NB4 (cell line): ENCODE results near the gene NSMF.

Source experiments
- CTCF ChIP-seq: IDR thresholded peaks from one replicate; pipeline ENCODE4 v1.5.1; 2012; ENCODE audit warnings: low read depth, low read length
- MYC ChIP-seq: IDR thresholded peaks from 2 replicates; pipeline ENCODE4 v1.6.1; 2011; ENCODE audit warnings: low read depth, low read length
- POLR2A ChIP-seq: IDR thresholded peaks from 2 replicates; pipeline ENCODE4 v1.6.1; 2011; ENCODE audit warnings: mild to moderate bottlenecking; ENCODE audit not compliant: insufficient read length; ENCODE audit errors: extremely low read depth

- no peak for TF ChIP-seq CTCF
- no peak for TF ChIP-seq POLR2A
- TF ChIP-seq MYC = no peak
Measured at GRCh38 chr9:137397675-137398423, 61.3 kb downstream of the NSMF start.
